Lung (tissue), 12 donors: Measurements from ENCODE around the gene C16orf46. TPM values are rescaled to one million over a fixed set of nuclear protein-coding genes. Genes with fewer than 3 reads are reported as not detected.
A peak's percentile ranks its signal among the peaks of the same experiment; 100 is the strongest.

Experiments used
- ATAC-seq: fragments of 200-7000 bp; cut with Tn5 transposase; one replicate; pipeline ENCODE4 v1.9.1; 2020; ENCODE audit warnings: moderate number of reproducible peaks; ENCODE audit not compliant: insufficient read depth, low FRiP score
- DNase-seq, 3 donors: peaks; one replicate each; pipeline ENCODE4 v3.0.0-alpha.2; 2013 to 2017
- H3K27ac ChIP-seq, 2 donors: one replicate each; pipeline ENCODE4 v1.5.1; 2013; ENCODE audit warnings: mild to moderate bottlenecking in 2 of 2, moderate library complexity in 2 of 2, control low read depth in 1 of 2, inconsistent platforms in 1 of 2, low read depth in 1 of 2, low read length in 1 of 2
- H3K27me3 ChIP-seq, 3 donors: one replicate each; pipeline ENCODE4 v1.5.1; 2013; ENCODE audit warnings: low read length in 2 of 3; ENCODE audit not compliant: control insufficient read depth in 3 of 3, insufficient read depth in 3 of 3
- H3K36me3 ChIP-seq, 4 donors: one replicate each; pipeline ENCODE4 v1.5.1; 2013; ENCODE audit warnings: low read length in 4 of 4, mild to moderate bottlenecking in 1 of 4, moderate library complexity in 1 of 4; ENCODE audit not compliant: control insufficient read depth in 4 of 4, insufficient read depth in 4 of 4
- H3K4me1 ChIP-seq, 5 donors: one replicate each; pipeline ENCODE4 v1.5.1; 2013; ENCODE audit warnings: low read length in 5 of 5, mild to moderate bottlenecking in 2 of 5, moderate library complexity in 1 of 5; ENCODE audit not compliant: control insufficient read depth in 5 of 5, insufficient read depth in 5 of 5
- H3K4me3 ChIP-seq: one replicate; pipeline ENCODE4 v1.5.1; 2013; ENCODE audit warnings: mild to moderate bottlenecking, control low read depth, moderate library complexity
- H3K9ac ChIP-seq, 2 donors: one replicate each; pipeline ENCODE4 v1.5.1; 2013; ENCODE audit warnings: low read length in 2 of 2, control low read depth in 1 of 2; ENCODE audit not compliant: insufficient read depth in 1 of 2
- H3K9me3 ChIP-seq, 4 donors: one replicate each; pipeline ENCODE4 v1.5.1; 2013; ENCODE audit warnings: low read length in 3 of 4, mild to moderate bottlenecking in 1 of 4, moderate library complexity in 1 of 4; ENCODE audit not compliant: control insufficient read depth in 4 of 4, insufficient read depth in 3 of 4
- CTCF ChIP-seq: IDR thresholded peaks from 2 replicates; pipeline ENCODE4 v1.5.1; 2012; ENCODE audit warnings: mild to moderate bottlenecking; ENCODE audit errors: control extremely low read depth, extremely low read depth
- WGBS, 2 donors: extraction: QIAGEN DNeasy Blood & Tissue Kit; methylation state at CpG; one replicate each; pipeline ENCODE4 v1.1.7; 2013; 5-methylcytosine and 5-hydroxymethylcytosine counted together
- polyA plus RNA-seq, 2 donors: library from polyadenylated mRNA; stranded (reverse); fragments of 200-250 nt; gene quantifications; one replicate each; pipeline ENCODE4 v1.2.1, GENCODE V29; 2013
- total RNA-seq, 2 donors: library from RNA; depleted of rRNA in 1 of 2; stranded (reverse); fragments of >200 nt in 1 of 2; gene quantifications; one replicate each; pipeline ENCODE4 v1.2.1, GENCODE V29; 2014 to 2021
- donor health status: control.
- donor health status: control.
- donor health status: Bipolar disorder and iron deficiency.
- donor health status: healthy.
- donor health status: DM: yes; HTN: yes; CAD: no.

C16orf46 gene
- total and polyA plus RNA-seq, 4 donors = 1.0 to 4.4 (median 1.8) TPM

GRCh38 chr16:81095953-81096714 is 19.1 kb upstream of the C16orf46 start, which contains the start of gene GCSH:
Gene GCSH, minus strand, starts transcription at chr16:81096395. Its CDS starts 117 bp downstream, at chr16:81096278.
- Histone ChIP-seq H3K36me3 (no peaks in the 10 kb centered on the region), H3K9ac (peak within 1 kb of the TSS; percentile 61 to 65), H3K4me1 (peaks cover 0 to 4% (median 0%) of the 10 kb centered on the region in 5 donors), H3K27me3 (no peaks in the 10 kb centered on the region), H3K9me3 (no peaks in the 10 kb centered on the region), H3K27ac (peak within 1 kb of the TSS; percentile 79 to 84), H3K4me3 (peak within 1 kb of the TSS; percentile 69)
- TF ChIP-seq CTCF = no peak
- DNase-seq (peak; percentile 99 to 100 (median 100)), ATAC-seq (peak; percentile 99)
- WGBS, 2 donors = 0 to 5% methylated on average over 54 to 78 of the region's 83 CpGs

GRCh38 chr16:81095653-81095952 is 18.6 kb upstream of the C16orf46 start:
- ATAC-seq = no peak
- Histone ChIP-seq H3K4me1 (peaks cover 0 to 4% (median 0%) of the 10 kb centered on the region in 5 donors), H3K27ac (peak overlapping the region; percentile 79 to 84), H3K36me3 (no peaks in the 10 kb centered on the region), H3K9me3 (no peaks in the 10 kb centered on the region), H3K4me3 (peak overlapping the region; percentile 69), H3K27me3 (no peaks in the 10 kb centered on the region), H3K9ac (peak overlapping the region; percentile 61 to 65)
- TF ChIP-seq CTCF = no peak
- 0 to 1% methylated on average over 22 of the region's 22 CpGs for WGBS, 2 donors
- no peak for DNase-seq

- no peak for ATAC-seq
- H3K27me3 ChIP-seq = no peaks in the 10 kb centered on the region
- H3K36me3 ChIP-seq = peaks cover 0 to 4% (median 0%) of the 10 kb centered on the region in 4 donors
- H3K9me3 ChIP-seq = no peaks in the 10 kb centered on the region
- WGBS, 2 donors = 78 to 81% methylated on average over 21 of the region's 21 CpGs
- no peak overlapping the region for H3K9ac ChIP-seq
- TF ChIP-seq CTCF = no peak
- peaks cover 0 to 4% (median 1%) of the 10 kb centered on the region in 5 donors for H3K4me1 ChIP-seq
- peak; percentile 24 to 87 (median 78) for DNase-seq
- H3K27ac ChIP-seq = no peak overlapping the region
- no peak overlapping the region for H3K4me3 ChIP-seq
These were observed 17.8 kb upstream of the C16orf46 start for GRCh38 chr16:81094771-81095251.
